Lung (tissue), 12 donors: ENCODE data around the gene LIMA1. TPM values are rescaled to one million over a fixed set of nuclear protein-coding genes. Genes with fewer than 3 reads are reported as not detected.
A peak's percentile ranks its signal among the peaks of the same experiment; 100 is the strongest.

Experiments
- ATAC-seq: fragments of 200-7000 bp; cut with Tn5 transposase; one replicate; pipeline ENCODE4 v1.9.1; 2020; ENCODE audit warnings: moderate number of reproducible peaks; ENCODE audit not compliant: insufficient read depth, low FRiP score
- DNase-seq, 3 donors: peaks; one replicate each; pipeline ENCODE4 v3.0.0-alpha.2; 2013 to 2017
- H3K27ac ChIP-seq, 2 donors: one replicate each; pipeline ENCODE4 v1.5.1; 2013; ENCODE audit warnings: mild to moderate bottlenecking in 2 of 2, moderate library complexity in 2 of 2, control low read depth in 1 of 2, inconsistent platforms in 1 of 2, low read depth in 1 of 2, low read length in 1 of 2
- H3K27me3 ChIP-seq, 3 donors: one replicate each; pipeline ENCODE4 v1.5.1; 2013; ENCODE audit warnings: low read length in 2 of 3; ENCODE audit not compliant: control insufficient read depth in 3 of 3, insufficient read depth in 3 of 3
- H3K36me3 ChIP-seq, 4 donors: one replicate each; pipeline ENCODE4 v1.5.1; 2013; ENCODE audit warnings: low read length in 4 of 4, mild to moderate bottlenecking in 1 of 4, moderate library complexity in 1 of 4; ENCODE audit not compliant: control insufficient read depth in 4 of 4, insufficient read depth in 4 of 4
- H3K4me1 ChIP-seq, 5 donors: one replicate each; pipeline ENCODE4 v1.5.1; 2013; ENCODE audit warnings: low read length in 5 of 5, mild to moderate bottlenecking in 2 of 5, moderate library complexity in 1 of 5; ENCODE audit not compliant: control insufficient read depth in 5 of 5, insufficient read depth in 5 of 5
- H3K4me3 ChIP-seq: one replicate; pipeline ENCODE4 v1.5.1; 2013; ENCODE audit warnings: mild to moderate bottlenecking, control low read depth, moderate library complexity
- H3K9ac ChIP-seq, 2 donors: one replicate each; pipeline ENCODE4 v1.5.1; 2013; ENCODE audit warnings: low read length in 2 of 2, control low read depth in 1 of 2; ENCODE audit not compliant: insufficient read depth in 1 of 2
- H3K9me3 ChIP-seq, 4 donors: one replicate each; pipeline ENCODE4 v1.5.1; 2013; ENCODE audit warnings: low read length in 3 of 4, mild to moderate bottlenecking in 1 of 4, moderate library complexity in 1 of 4; ENCODE audit not compliant: control insufficient read depth in 4 of 4, insufficient read depth in 3 of 4
- CTCF ChIP-seq: IDR thresholded peaks from 2 replicates; pipeline ENCODE4 v1.5.1; 2012; ENCODE audit warnings: mild to moderate bottlenecking; ENCODE audit errors: control extremely low read depth, extremely low read depth
- WGBS, 2 donors: extraction: QIAGEN DNeasy Blood & Tissue Kit; methylation state at CpG; one replicate each; pipeline ENCODE4 v1.1.7; 2013; 5-methylcytosine and 5-hydroxymethylcytosine counted together
- polyA plus RNA-seq, 2 donors: library from polyadenylated mRNA; stranded (reverse); fragments of 200-250 nt; gene quantifications; one replicate each; pipeline ENCODE4 v1.2.1, GENCODE V29; 2013
- total RNA-seq, 2 donors: library from RNA; depleted of rRNA in 1 of 2; stranded (reverse); fragments of >200 nt in 1 of 2; gene quantifications; one replicate each; pipeline ENCODE4 v1.2.1, GENCODE V29; 2014 to 2021
- donor health status: control.
- donor health status: control.
- donor health status: Bipolar disorder and iron deficiency.
- donor health status: healthy.
- donor health status: DM: yes; HTN: yes; CAD: no.

The LIMA1 gene
- total and polyA plus RNA-seq, 4 donors = 25.0 to 69.7 (median 45.7) TPM

- H3K36me3 ChIP-seq = peaks cover 0 to 7% (median 1%) of the 10 kb centered on the region in 4 donors
- TF ChIP-seq CTCF = no peak
- DNase-seq (peak in 1 of 3 donors; percentile 19), ATAC-seq (no peak)
- H3K27me3 ChIP-seq = no peaks in the 10 kb centered on the region
- no peaks in the 10 kb centered on the region for H3K9me3 ChIP-seq
- WGBS, 2 donors = 84 to 87% methylated on average over 9 of the region's 9 CpGs
- H3K27ac ChIP-seq = no peak overlapping the region
- H3K9ac ChIP-seq = no peak overlapping the region
- H3K4me1 ChIP-seq = peaks cover 0 to 4% (median 0%) of the 10 kb centered on the region in 5 donors
- no peak overlapping the region for H3K4me3 ChIP-seq
Observed at GRCh38 chr12:50232771-50233209, 50.5 kb downstream of the LIMA1 start.

GRCh38 chr12:50232206-50232605, 51.1 kb downstream of the LIMA1 start:
- no peak overlapping the region for H3K9ac ChIP-seq
- 94 to 95% methylated on average over 4 of the region's 4 CpGs for WGBS, 2 donors
- TF ChIP-seq CTCF = no peak
- peaks cover 0 to 7% (median 1%) of the 10 kb centered on the region in 4 donors for H3K36me3 ChIP-seq
- no peak for ATAC-seq
- H3K4me1 ChIP-seq = peaks cover 0 to 4% (median 0%) of the 10 kb centered on the region in 5 donors
- H3K27me3 ChIP-seq = no peaks in the 10 kb centered on the region
- no peaks in the 10 kb centered on the region for H3K9me3 ChIP-seq
- no peak overlapping the region for H3K27ac ChIP-seq
- H3K4me3 ChIP-seq = no peak overlapping the region
- DNase-seq = no peak

GRCh38 chr12:50231346-50231745, 52.0 kb downstream of the LIMA1 start:
- no peak for DNase-seq
- Histone ChIP-seq H3K27ac (no peak overlapping the region), H3K36me3 (peaks cover 0 to 4% (median 1%) of the 10 kb centered on the region in 4 donors), H3K27me3 (no peaks in the 10 kb centered on the region), H3K4me1 (peaks cover 0 to 4% (median 0%) of the 10 kb centered on the region in 5 donors), H3K4me3 (no peak overlapping the region), H3K9me3 (no peaks in the 10 kb centered on the region), H3K9ac (no peak overlapping the region)
- no peak for ATAC-seq
- no peak for TF ChIP-seq CTCF

GRCh38 chr12:50230217-50230616, 53.1 kb downstream of the LIMA1 start:
- Histone ChIP-seq H3K4me3 (no peak overlapping the region), H3K27ac (no peak overlapping the region), H3K9ac (no peak overlapping the region), H3K36me3 (peaks cover 0 to 4% (median 1%) of the 10 kb centered on the region in 4 donors), H3K9me3 (no peaks in the 10 kb centered on the region), H3K27me3 (no peaks in the 10 kb centered on the region), H3K4me1 (peaks cover 0 to 4% (median 0%) of the 10 kb centered on the region in 5 donors)
- no peak for TF ChIP-seq CTCF
- DNase-seq = no peak
- WGBS, 2 donors = 96 to 97% methylated on average over 6 of the region's 6 CpGs
- no peak for ATAC-seq
